HG03045 (cell line): ENCODE data around the gene DPY19L1.
"Not testable (repeated sequence)": the region's sequence is repeated elsewhere in the genome, so short reads cannot be mapped to it uniquely, and the experiment has no call there.

ENCODE experiments used
- ATAC-seq: cut with Tn5 transposase; IDR thresholded peaks from one replicate; pipeline ENCODE4 v1.9.1; 2021; ENCODE audit warnings: mild to moderate bottlenecking, moderate library complexity; ENCODE audit not compliant: unreplicated experiment

The DPY19L1 gene

DNA sequence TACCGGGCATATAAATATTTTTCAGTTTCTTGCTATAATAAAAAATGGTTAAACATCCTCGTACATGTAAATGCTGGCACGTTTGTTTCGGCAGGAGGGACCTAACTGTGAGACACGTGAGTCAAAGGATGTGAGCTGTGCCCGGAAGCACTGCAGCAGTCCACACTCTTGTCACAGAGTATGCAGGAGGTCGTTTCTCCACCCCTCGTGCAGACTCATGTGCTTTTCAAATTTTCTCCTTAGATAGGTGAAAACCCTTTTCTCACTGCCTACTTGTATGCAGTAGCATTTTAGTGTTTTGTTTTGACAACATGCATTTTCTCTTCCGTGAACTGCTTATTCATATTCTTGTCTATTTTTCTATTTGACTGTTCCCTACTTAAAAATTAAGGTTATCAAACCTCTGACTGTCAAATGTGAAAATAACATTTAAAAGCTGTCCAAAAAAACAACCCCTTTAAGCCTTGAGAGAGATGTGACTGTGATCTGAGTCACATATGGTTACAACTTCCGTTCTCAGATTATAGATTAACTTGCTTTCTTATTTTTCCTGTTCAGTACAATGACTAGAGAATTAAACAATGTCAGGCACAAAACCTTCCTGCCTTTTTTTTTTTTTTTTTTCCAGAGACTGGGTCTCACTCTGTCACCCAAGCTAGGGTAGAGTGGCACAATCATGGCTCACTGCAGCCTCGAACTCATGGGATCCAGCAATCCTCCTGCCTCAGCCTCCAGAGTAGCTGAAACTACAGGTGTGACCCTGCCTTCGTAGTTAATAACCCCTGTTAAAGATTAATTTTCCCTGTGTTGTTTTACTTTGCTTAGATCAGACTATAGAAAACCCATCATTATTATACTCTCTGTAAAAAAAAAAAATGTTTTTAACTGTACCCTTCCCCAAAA, 45.1 kb downstream of the DPY19L1 start:
- peak; percentile 64 for ATAC-seq

DNA sequence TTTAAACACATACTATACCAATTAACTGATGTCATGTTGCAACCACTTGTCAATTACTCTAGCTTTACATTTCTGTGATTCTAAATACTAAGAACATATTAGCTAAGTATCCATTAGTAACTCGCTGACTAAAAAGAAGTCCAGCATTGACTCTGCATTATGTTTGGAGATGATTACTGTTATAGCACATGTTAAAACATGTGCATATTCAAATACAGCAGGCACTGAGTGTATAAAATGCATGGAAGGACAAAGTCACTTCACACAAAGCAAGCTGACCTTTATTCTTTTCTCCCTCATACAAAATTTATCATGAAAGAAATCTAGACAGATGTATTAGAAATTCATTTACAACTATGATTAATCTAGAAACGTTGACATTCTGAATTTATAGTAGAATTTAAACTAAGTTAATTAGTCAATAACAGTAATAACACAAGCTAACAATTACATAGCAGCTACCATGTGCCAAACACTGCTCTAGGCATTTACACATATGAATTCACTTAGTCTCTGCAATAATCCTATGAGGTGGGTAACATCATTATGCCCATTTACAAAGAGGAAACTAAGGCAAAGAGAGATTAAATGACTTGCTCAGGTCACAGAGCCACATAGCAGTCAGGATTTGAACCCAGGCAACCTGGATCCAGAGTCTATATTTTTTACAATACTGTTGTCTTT, 48.7 kb downstream of the DPY19L1 start:
- not testable (repeated sequence) for ATAC-seq

DNA sequence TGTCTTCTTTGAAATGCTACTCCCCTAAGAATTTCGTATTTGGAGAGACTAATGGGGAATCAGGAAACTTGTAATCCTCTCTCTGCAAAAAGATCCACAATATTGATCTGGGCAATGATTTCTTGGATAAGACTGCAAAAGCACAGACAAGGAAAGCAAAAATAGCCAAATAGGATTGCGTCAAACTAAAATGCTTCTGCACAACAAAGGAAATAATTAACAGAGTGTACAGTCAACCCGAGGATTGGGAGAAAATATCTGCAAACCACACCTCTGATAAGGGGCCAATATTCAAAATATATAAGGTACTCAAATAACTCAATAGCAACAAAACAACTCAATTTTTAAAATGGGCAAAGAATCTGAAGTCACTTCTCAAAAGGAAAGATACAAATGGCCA, 52.1 kb downstream of the DPY19L1 start:
- not testable (repeated sequence) for ATAC-seq

DNA sequence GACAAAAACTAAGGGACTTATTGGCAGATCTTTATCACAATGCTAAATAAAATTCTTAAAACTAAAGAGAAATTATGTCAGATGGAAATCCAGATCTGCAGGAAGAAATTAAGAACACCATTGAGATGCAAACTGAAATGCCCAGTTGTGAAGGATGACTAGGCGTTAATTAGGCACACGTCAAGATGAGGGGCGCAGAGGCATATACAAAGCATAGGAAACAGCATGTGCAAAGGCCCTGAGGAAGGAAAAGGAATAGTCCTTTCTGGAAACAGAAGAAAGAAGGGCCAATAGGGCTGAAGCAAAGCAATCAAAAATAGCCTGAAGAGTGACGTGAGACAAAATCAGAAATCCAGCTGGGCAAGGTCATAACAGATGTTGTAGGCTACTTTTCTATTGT, 53.1 kb downstream of the DPY19L1 start:
- ATAC-seq: not testable (repeated sequence)

DNA sequence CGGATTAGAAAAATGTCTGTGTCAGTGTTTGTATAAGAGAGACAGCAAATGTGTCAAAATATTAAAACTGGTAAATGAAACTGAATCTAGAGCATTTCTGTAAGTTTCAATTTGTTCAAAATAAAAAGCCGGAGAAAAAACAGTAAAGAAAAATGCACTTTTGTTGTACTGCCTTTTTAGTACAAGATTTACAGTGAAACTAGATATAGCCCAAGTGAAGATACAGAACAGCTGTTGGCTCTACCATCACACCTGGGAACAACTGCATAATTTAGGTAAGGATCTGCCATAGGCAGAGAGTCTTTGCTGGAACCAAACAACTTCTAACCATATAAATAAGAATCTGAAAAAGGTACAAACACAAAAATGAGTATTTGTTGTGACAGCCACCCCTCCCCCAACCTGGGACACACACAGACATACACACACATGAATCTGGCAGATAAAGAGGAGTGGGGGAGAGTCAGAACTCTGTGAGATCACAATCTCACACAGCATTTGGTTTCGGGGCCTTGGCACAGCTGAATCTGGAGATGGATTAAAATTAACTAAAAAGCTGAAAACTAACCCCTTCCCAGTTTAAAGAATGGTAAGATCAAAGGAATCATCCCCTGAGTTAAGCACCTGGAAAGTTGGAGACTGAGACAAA, 54.8 kb downstream of the DPY19L1 start:
- ATAC-seq: no peak

DNA sequence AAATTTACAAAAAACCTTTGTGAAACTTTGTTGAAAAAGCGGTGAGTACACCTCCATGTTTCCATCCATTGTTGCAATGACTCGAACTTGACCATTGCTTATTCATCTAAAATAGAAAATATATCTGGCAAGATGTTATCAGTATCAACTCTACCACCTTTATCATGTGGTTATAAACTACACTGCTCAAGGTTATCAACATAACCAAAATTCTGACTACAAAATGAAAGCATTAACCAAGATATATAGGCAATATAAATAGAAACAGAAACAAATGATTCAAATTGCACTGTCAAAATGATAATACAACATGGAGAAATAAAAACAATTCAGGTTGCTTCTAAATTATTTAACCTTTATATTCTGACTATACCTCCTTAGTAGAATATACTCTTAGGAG, 58.2 kb downstream of the DPY19L1 start:
- ATAC-seq: not testable (repeated sequence)

DNA sequence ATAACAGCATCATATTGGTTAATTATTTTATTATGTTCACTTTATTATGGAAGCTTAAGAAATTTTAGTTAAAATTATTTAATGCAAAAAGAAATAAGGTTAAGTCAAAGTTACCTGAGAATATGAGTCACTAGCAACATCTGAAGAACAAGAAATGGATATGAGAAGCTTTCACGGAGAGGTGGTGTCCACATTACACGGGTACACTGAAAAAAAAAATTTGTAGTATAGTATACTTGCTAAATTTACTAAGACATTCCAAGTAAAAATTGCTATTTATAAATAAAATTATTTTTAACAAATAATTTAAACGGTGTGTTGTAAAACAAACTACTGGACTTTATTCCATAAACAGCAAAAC, 63.9 kb downstream of the DPY19L1 start:
- ATAC-seq: no peak

DNA sequence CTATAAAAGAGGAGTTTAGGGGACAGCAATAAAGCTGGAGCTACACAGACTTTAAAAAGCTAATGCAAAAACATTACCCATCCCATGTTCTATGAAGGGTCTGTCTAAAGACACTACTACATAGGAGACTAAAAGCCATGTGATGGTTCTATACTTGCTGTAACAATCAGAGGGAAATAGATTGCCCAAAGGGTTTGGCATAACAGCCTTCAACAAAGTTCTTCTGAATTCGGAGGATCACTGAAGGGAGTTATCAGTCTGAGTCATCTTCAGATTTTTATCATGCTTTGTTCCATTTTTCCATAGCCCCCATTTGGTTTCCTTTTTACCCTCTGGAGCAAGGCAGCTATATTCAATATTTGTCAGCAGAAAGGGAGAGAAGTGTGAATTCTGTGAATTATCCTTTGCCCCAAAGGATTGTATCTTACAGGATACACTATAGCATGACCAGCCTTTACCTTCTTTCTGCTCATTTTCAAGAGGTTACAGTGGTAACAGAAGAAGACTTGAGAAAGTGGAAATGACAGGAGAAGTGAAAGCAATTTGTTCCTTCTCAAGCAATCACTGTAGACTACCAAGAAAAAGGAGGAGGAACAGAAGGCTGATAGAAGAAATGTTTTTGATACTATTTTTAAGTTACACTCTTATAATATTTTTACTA, 64.4 kb downstream of the DPY19L1 start:
- ATAC-seq: not testable (repeated sequence)

DNA sequence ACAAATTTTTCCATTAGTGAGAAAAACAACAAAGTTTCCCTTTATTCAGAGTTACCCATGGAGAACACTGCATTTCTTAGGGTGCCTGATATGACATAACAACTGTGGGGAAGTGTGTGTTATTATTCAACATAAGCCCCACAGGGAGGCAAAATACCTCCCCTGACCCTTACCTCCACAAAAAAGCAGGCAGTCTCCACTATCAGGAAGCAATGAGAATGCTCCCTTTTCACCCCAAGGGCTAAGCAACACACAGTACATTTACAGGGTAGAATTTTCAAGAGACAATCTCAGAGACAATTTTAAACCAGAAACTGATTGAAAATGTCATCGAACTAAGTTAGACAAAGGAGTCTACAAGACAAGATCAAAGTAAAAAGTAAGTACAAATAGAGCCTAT, 69.5 kb downstream of the DPY19L1 start:
- not testable (repeated sequence) for ATAC-seq

DNA sequence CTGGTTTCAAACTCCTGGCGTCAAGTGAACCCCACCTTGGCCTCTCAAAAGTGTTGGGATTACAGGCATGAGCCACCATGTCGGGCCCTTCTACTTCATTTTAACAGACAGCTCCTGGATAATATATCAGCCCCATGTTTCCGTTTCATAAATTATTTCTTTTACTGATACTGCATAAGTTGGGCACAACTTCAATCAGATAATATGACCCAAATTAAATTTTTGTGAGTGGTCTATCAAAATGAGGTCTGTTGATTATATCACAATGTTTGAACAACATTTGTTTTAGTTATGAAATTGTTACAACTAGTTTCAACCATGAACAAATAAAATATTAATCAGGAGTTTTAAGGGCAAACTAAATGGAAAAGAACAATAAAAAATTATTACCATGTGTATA, 70.8 kb downstream of the DPY19L1 start:
- not testable (repeated sequence) for ATAC-seq

DNA sequence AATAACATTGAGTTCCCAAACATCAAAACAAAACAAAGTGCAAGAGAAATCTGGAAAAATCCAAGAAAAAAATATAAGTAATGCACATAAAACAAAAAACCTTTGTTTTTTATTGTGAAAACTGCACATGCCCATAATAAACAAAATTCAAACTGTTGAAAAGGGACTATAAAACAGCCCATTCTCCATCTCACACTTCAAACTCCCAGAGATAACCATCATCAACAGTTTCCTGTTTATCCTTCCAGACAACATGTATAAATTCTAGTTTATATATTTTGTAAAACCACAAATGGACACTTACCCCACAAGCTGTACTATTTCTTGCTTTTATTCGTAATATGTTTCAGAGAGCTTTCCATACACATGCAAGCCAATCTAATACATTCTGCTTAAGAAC, 79.3 kb downstream of the DPY19L1 start:
- ATAC-seq: no peak

DNA sequence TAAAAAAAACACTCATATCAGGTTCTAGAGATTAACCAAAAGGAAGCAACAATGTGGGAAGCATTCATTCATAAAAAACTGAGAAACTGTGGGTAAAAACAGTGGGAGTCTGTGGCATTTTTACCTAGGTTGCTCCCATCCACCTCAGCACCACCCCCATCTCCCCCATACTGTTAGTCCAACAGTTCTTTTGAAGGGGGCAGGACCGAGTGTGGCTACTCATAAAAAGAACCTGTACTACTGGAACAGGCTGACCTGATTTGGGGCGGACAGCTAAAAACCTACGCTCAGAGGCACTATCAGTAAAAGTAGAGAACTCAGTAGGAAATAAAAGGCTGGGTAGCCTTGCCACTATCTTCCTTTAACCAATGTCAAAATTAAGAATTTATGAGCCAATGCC, 84.5 kb downstream of the DPY19L1 start:
- no peak for ATAC-seq

DNA sequence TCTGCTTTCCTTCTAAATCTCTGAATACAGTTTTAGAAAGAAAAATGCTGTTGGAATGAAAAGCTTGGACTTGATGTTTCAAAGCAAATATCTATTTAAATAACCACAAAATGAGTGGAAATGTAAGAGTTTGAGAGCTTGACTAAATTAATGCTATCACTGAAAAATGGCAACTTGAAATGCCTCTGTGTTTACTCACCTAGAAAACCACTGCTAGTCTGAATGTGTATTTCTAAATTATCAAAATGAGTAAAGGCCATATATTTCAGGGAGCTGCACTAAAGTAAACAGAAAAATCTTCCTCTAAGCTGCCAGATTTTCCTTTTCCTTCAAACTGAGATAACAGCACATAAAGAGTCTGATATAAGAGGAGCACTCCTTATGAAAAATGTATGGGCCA, 87.9 kb downstream of the DPY19L1 start:
- ATAC-seq: no peak

DNA sequence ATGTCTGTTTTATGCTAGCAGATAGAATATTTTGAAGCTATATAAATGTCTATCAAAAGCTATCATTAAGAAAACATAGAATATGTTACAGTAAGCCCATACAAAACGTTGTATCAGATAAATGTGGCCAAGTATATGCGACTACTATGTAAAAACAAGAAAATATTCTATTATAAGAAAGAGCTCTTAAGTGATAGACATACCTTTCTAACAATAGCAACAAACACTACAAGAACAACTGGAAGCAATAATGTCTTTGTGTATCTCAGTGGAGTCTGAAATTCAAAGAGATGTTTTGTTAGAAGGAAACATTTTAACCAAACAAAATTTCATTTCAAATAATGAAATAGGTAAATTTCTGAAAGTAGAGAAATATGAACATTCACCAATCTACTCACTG, 89.9 kb downstream of the DPY19L1 start:
- not testable (repeated sequence) for ATAC-seq

DNA sequence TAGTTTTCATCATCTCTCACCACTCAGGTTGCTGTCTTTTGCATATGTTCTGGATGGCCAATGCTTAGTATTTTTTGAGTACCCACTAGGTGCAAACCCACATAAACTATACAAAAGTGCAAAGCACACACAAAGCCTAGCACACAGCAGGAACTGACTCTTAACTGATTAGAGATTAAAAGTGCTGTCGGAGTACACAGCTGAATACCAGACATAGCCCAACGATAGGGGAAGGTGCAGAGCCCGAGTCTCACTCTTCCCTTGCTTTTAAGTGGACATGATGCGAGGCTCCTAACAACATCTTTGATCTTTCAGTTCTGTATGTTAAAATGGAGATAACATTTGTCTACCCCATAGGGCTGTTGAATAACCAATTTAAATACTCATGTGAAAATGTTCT, 90.8 kb downstream of the DPY19L1 start:
- no peak for ATAC-seq

DNA sequence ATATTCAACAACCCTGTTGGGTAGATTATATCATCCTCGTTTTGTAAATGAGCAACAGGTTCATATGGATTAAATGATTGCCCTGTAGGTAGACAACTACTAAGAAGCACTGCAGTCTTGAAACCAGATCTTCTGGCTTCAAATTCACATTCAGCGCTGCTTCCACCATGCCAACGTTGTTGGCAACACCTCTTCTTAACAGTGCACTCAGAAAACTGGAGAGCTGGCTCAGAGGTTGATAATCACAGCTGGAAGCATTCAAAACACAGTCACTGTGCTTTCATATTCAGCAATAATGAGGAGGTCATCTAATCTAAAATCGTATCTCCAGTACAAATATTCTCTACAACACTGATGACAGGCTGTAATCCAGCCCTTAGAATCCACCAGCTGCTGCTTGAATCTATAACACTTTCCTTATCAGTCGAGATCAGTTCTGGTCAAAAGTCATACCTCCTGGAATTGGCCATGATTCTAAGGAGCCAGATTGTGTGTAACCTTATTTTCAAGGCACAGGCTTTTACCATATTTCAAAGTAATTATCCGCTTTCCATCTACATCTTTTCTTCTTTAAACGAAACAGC, 91.3 kb downstream of the DPY19L1 start:
- ATAC-seq: not testable (repeated sequence)

DNA sequence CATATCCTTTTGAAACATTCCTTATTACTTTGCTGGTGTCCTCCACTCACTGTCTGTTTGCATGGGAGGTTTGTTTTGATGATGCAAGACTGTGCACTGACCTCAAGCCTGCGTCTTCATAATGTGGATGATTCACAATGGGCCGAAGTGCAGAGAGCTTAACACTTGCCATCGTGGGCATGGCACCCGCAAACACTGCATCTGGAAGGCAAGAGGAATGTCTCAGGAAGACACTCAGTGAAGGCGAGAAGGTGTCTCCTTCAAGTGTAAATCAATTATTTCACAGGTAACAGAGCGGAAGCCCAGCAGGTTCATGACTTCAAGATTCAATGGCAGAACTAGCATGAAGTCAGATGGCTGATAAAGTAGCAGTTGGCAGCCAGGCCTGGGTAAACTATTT, 98.1 kb downstream of the DPY19L1 start:
- no peak for ATAC-seq

DNA sequence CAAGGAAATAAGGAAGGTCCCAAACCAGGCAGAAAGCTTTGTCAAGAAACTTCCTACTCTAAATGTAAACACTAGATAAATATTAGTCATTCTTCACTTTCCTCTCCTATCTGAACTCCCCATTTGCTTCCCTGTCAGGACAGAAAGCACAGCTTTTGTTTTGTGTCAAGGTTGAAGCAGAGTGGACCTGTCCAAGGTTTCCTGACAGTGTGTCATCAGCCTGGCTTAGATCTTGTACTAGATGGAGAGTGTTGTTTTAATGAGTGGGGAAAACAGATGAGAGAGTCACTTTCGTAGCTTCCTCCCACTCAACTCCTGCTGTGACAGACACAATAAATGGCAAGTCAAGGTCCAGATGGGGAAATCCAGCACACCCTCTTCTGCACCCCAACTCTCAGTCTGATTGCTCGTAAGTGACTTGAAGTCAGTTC, 101.5 kb downstream of the DPY19L1 start:
- ATAC-seq: peak; percentile 72

DNA sequence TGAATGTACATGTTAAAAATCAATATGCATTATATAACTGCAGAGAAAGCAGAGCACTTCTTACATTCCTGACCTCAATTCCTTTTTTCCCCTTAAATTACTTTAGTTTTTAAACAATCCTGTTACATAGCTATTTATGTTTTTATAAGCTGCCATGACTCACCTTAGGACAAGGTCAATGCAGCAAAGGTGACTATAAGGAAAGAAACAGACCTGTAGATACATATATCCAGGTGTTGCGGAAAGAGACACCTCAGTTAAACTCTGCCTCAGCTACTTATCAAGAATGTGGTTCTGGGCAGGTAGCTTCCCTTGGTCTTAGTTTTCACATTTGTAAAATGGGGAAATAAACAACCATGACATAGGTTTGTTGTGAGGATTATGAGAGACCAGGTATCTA, 105.5 kb downstream of the DPY19L1 start:
- no peak for ATAC-seq

DNA sequence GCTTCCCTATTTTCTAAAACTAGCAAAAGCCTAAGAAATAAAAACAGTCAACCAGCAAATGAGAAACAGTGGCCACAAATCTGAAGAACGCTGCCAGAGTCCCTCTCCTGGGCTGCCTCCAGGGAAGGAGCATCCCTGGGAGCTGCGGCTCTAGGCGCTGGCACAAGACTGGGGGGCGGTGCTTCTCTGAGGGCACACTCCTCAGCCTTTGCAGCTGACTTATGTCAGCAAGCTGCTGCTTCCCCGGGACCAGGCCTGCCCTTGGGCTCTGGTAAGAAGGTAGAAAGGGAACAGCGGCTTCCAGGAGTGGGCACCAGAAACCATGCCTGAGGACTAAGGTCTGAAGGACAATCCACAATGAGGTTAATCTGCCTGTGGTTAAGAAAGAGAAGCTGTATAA, 107.5 kb downstream of the DPY19L1 start:
- ATAC-seq: not testable (repeated sequence)

DNA sequence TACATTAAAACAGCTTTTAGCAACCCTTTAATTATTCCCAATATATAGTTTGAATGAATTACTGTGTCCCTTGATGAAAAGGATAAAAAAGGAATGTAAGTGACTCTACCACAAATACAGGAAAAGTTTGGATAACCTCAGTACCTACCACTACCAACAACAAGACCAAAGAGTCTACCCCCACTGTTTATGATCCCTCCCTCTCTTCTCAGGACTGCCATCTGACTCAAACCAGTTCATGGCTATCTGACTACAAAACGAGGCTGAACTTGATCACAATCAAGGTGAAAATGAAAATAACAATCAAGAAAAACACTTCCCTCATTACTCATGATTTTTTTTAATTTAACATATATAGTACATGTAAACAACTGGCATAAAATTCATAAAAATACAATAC, 108.7 kb downstream of the DPY19L1 start:
- ATAC-seq: no peak
